Islet of Langerhans (tissue), 1 donor: ENCODE results near the gene HNRNPAB.
"Not testable (repeated sequence)": the region's sequence is repeated elsewhere in the genome, so short reads cannot be mapped to it uniquely, and the experiment has no call there.

Experiments used
- FAIRE-seq: peaks from one replicate; lab custom pipeline; 2011; peaks lifted over from hg19 to GRCh38; lab: Jason Lieb, UNC

HNRNPAB gene

GRCh38 chr5:178231539-178232123 lies 27.3 kb downstream of the HNRNPAB start:
- no peak for FAIRE-seq

GRCh38 chr5:178232124-178232919 lies 28.0 kb downstream of the HNRNPAB start, which contains the start of gene PHYKPL:
TSS of gene PHYKPL (minus strand) at chr5:178232802. CDS start at chr5:178232550, 252 bp downstream.
- FAIRE-seq, result no peak

DNA sequence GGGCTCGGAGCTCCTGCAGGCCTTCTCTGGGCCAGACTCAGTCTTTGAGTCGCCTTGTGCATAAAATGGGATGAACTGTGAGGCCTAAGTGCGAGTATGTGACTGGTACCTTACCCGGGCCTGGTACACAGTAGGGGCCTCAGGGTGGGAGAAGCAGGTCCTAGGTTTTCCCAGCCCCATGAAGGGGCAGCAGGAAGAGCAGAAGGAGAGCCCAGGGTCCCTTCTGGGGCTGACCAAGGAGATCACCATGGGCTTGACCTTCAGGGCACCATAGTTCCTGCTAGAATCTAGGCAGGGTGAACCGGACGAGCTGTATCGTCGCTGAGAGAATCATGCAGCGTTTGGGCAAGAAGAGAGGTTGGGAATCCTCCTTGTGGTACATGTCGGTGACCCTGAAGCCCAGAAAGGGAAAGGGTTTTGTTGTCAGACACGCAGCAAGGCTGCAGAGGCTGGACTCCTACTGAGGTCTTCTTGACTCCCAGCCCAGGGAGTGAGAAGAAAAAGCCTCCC lies 28.6 kb downstream of the HNRNPAB start:
- FAIRE-seq, result no peak

DNA sequence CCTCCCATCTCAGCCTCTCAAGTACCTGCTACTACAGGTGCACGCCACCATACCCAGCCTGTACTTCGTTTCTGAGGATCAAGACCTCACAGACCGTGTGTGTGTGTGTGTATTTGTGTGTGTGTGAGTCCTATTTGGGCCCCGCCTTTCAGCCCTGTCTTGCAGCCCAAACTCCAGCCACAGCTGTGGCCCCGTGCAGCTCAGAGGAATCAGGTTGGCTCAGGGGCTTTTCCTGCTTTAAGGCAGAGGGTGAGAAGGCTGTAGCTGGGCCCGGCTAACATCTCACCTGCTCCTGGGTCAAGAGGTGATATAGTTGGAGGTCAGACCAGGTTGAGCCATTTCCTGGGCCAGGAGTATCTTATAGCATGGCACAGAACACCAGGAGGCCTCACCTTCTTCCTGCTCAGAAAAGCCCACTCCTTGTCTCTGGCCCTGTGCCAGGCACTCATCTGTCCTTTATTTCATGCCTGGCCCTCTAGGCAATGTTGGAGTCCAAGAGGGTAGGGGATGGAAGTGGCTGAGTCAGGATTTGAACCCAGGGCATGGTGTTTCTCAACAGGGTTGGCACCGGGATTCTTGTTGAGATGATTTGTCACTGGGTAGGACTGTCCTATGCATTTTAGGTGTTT lies 29.9 kb downstream of the HNRNPAB start:
- FAIRE-seq, result no peak

DNA sequence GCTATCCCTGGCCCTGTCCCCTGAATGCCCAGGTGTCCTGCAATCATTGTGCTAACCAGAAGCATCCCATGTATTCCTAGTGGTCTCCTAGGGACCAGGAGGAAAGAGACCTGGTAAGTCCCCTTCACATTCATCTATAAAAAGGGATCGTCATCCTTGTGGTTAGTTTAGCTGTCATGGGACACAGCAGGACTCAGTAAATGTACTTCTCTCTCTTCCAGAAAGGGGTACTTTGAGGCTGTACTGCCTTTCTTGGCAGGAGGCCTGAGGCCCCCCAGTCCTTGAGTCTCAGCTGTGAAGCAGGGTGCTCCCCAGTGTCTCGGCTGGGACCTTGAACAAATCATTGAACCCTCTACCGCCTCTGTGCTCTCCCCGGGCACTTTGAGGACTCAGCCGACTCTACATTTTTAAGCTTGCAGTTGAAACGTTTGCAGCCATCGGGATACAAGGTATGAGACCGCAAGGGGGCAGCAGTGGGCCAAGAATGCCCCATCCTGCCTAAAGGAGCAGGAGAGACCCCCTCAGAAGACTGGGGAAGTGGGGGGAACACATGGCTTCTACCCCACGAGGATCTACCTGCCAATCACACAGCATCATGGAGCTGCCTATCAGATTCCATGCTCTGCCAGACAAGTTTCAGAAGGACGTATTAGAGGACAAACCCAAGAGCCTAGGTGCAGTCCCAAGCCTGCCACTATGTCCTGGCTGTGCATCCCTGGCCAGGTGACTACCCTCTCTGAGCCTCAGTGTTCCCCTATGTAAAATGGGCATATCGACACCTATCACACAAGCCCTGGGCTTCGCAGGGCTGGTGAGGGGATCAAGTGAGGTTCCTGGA lies 30.6 kb downstream of the HNRNPAB start:
- FAIRE-seq, result no peak

DNA sequence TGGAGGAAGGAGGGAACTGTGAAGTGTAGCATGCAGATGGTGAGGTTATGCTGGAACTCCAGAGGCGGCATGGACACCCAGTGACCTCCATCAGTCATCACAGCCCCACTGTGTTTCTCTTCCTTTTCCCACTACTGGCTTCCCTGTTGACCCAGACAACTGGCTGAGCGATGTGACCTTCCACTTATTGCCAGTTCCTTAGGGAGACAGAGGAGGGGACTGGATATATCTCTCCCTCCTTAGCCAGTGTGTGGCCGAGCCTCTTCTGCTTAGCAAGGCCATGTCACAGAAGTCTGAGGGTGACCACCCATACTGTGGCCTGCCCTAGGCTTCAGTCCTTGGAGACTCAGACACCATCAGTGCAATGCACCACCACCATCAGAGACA lies 31.2 kb downstream of the HNRNPAB start:
- FAIRE-seq, result no peak

GRCh38 chr5:178236126-178236525 lies 31.8 kb downstream of the HNRNPAB start:
- FAIRE-seq, result no peak

GRCh38 chr5:178236679-178237078 lies 32.3 kb downstream of the HNRNPAB start:
- FAIRE-seq, result no peak

DNA sequence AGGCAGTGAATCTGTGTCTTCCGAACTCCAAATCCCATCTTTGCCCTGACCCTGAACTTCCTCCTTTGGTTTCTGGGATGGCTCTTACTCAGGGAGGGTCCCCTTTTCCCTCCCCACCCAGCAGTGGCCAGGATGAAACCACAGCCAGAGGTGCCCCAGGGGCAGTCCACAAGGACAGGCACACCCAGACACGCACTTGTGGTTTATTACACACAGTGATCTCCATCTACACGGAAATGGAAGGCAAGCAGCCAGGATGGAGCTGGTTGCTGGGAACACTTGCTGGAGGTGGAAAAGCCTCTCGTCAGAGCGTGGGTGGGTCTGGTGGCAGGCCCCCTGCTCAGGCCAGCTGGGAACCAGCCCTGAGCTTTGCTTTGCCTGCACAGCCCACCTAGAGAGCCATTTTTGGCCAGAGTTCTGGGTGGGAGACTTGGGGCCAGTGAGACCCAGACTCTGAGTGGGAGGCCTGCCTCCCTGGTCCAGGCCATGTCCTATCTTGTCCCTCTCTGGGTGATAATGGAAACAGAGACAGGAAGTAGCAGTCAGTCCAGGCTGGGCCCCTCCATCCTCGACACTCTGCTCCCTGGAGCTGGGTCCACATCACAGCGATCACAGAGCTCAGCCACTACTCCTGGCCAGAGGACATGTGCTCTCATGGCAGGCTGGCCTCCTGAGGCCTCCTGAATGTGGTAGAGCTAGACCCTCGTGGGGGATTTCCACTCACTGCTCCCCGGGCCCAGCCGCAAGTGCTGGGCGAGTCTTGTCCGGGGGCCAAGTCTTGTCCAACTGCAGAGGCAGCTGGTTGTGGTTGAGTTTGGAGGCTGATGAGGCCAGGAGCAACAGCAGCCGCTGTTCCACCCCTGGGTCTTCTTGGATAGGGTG lies 33.3 kb downstream of the HNRNPAB start:
- no peak for FAIRE-seq

DNA sequence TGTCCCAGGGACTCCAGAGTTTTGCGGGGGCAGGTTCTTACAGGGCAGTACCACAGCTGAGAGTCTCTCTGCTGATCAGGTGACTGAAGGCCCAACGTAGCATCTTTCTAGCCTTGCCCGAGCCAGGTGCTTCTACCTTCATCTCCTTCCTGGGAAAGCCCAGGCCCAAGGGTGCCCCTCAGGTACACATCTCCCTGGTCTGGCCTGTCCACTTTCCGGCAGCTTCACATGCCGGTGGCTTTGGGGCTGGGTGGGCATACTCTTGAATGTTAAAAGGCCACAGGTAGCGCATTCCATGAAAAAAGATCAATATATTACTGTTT lies 33.9 kb downstream of the HNRNPAB start:
- no peak for FAIRE-seq

GRCh38 chr5:178238711-178239592 lies 34.6 kb downstream of the HNRNPAB start:
- no peak for FAIRE-seq

- FAIRE-seq, result not testable (repeated sequence)
Measured at GRCh38 chr5:178239626-178240301, 35.4 kb downstream of the HNRNPAB start.

GRCh38 chr5:178240341-178240741 lies 36.0 kb downstream of the HNRNPAB start:
- FAIRE-seq, result no peak

GRCh38 chr5:178240766-178241165 lies 36.4 kb downstream of the HNRNPAB start:
- no peak for FAIRE-seq

DNA sequence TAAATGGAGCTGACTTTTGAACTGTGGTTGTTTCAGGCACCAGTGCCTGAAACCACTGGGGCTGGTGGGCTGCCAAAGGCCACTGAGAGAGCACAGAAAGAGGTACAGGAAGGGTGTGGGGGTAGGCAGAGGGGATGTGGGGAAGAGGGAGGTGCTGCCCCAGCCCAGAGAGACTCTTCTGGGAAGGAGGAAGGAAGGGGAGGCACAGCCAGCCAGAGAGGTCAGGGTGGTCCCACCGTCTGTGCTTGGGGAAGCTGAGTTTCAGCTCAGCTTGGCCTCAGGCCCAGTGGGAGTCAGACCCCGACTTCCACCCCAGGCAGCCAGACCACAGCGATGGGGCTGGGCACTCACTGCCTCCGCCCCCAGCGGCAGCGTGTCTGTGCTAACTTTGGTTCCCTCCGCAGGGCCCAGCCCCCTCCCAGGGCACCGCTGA lies 36.9 kb downstream of the HNRNPAB start:
- no peak for FAIRE-seq

- FAIRE-seq, result no peak
Measured at GRCh38 chr5:178241688-178242231, 37.4 kb downstream of the HNRNPAB start.

DNA sequence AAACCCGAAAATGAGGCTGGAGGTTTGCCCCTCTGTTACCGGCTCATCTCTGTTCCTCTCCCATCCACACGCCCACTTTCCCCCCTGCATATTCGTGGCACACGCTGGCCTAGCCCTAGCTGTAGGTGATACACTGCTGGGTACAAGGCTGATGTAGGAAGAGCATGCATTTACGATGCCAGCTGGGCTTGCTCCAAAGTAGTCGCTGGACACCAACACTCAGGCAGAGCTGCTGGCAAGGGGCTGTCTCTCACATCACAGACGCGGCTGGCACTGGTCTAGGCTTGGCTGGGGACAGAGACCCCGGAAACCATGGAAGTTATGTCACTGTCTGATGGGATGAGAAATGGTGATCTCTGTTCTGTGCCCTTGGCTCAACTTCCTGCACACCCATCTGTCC lies 38.1 kb downstream of the HNRNPAB start:
- no peak for FAIRE-seq

- FAIRE-seq, result no peak
Measured at GRCh38 chr5:178244576-178244975, 40.2 kb downstream of the HNRNPAB start.

DNA sequence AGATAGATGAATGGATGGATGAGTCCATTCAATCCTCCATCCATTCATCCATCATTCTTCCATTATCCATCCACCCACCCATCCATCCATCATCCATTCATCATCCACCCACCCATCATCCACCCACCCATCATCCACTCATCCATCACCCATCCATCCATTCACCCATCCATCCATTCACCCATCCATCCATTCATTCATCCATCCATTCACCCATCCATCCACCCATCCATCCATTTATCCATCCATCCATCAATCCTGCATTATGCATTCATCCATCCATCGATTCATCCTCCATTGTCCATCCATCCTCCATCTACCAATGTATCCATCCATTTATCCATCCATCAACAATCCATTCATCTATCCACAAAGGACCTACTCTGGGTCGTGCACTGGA lies 41.1 kb downstream of the HNRNPAB start:
- FAIRE-seq, result no peak
